ENCODE data around the gene PTPRT. TPM values are rescaled to one million over a fixed set of nuclear protein-coding genes. Genes with fewer than 3 reads are reported as not detected.

Gene PTPRT
- total RNA-seq, 4 donors from 2014 or later: 0.67 to 2.5 (median 1.0) TPM

GRCh38 chr20:42350521-42350920 lies 839.2 kb downstream of the PTPRT start:
- Histone ChIP-seq H3K4me3 (no peak overlapping the region), H3K4me1 (no peaks in the 10 kb centered on the region), H3K27me3 (no peaks in the 10 kb centered on the region), H3K36me3 (no peaks in the 10 kb centered on the region), H3K27ac (no peak overlapping the region), H3K9me3 (no peaks in the 10 kb centered on the region)
- DNase-seq: no peak
- no peak for TF ChIP-seq POLR2A (IDR thresholded peaks at IDR 0.05)
- TF ChIP-seq, protein P1, sequence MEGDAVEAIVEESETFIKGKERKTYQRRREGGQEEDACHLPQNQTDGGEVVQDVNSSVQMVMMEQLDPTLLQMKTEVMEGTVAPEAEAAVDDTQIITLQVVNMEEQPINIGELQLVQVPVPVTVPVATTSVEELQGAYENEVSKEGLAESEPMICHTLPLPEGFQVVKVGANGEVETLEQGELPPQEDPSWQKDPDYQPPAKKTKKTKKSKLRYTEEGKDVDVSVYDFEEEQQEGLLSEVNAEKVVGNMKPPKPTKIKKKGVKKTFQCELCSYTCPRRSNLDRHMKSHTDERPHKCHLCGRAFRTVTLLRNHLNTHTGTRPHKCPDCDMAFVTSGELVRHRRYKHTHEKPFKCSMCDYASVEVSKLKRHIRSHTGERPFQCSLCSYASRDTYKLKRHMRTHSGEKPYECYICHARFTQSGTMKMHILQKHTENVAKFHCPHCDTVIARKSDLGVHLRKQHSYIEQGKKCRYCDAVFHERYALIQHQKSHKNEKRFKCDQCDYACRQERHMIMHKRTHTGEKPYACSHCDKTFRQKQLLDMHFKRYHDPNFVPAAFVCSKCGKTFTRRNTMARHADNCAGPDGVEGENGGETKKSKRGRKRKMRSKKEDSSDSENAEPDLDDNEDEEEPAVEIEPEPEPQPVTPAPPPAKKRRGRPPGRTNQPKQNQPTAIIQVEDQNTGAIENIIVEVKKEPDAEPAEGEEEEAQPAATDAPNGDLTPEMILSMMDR (IDR thresholded peaks at IDR 0.05): no peak

DNA sequence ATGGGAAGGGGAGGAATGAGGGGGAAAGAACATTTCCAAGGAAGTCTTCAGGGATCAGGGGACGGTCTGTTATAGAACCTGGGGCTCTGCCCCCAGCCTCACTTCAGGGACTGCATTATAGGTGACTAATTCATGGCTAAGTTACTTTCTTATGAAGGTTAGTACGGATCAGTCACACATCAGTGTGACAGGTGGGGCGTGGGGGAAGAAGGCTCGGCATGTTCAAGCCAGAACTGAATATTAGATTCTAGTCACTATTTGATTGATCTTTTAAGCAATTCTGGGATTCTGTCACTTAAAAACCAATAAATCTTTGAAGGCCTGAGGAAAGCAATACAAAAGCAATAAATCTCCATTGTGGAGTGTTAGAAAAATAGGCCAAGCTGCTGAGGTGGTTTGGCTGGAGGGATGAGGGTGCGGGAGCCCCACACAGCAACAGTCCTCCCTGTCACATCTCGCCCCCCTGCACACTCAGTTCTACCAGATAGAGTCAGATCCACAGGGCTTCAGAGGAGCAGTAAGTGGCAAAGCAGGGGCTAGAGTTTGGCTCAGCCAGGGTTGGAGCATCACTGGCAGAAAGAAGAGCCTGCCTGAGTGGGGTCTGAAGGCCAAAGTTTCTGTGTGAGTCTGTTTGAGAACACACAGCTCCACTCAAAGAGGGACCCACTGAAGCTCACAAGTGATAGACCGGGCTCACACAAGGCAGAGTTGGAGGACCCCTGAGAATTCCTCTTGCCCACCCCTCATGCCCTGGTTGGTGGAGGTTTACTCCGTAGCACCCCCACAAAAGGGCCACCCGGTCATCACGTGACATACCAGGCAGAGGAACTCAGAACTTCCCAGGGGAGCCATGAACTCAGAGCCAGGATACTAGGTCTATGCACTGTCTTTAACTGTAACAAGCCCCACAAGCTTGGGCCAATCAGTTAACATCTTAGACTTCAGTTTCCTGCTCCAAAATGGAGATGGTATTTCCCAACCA lies 843.2 kb downstream of the PTPRT start:
- H3K4me3 ChIP-seq: no peak overlapping the region
- H3K27ac ChIP-seq: no peak overlapping the region
- no peaks in the 10 kb centered on the region for H3K4me1 ChIP-seq
- no peaks in the 10 kb centered on the region for H3K9me3 ChIP-seq
- DNase-seq: no peak
- no peaks in the 10 kb centered on the region for H3K27me3 ChIP-seq
- no peak for TF ChIP-seq POLR2A (IDR thresholded peaks at IDR 0.05)
- H3K36me3 ChIP-seq: no peaks in the 10 kb centered on the region

DNA sequence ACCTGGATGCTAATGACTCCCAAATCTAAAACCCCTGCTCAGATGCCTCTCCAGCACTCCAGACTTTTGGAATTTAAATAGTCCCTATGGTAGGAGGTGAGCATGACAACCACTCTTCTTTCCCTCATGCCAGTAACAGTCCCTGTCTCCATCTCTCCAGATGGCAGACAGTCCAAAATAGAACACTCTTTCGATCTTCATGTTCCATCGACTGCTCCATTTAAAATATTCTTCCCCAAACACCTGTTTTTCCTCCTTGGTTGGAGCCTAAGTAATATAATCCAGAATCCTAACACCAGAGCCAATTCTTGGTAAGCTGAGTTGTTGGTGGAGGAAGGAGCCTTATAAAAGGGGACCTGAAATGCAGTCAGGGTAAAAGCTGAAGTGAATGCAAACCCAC lies 848.1 kb downstream of the PTPRT start:
- Histone ChIP-seq H3K27me3 (no peaks in the 10 kb centered on the region), H3K4me1 (no peaks in the 10 kb centered on the region), H3K36me3 (no peaks in the 10 kb centered on the region), H3K9me3 (no peaks in the 10 kb centered on the region), H3K4me3 (no peak overlapping the region), H3K27ac (no peak overlapping the region)
- TF ChIP-seq, protein P1 (IDR thresholded peaks at IDR 0.05): no peak
- no peak for TF ChIP-seq POLR2A (IDR thresholded peaks at IDR 0.05)
- no peak for DNase-seq

DNA sequence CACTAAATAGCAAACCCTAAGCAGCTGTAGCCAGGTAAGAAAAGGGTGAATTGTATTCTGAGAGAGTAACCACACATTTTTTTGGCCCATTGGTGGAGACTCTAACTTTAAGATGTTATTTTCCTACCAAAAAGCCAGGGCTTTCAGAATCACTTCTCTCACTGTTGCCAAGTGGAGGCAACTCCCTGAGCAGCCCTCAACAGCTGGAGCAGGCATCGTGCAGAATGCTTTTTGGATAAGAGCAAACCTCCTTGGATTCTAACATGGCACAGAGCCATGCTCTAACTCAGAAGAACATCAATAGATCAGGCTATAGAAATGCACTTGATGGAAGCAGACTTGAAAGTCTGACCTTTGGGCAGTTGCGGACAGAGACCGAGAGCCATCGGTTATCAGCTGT lies 849.3 kb downstream of the PTPRT start:
- no peaks in the 10 kb centered on the region for H3K9me3 ChIP-seq
- no peak for DNase-seq
- H3K27me3 ChIP-seq: no peaks in the 10 kb centered on the region

GRCh38 chr20:42338294-42339201 lies 851.2 kb downstream of the PTPRT start:
- no peaks in the 10 kb centered on the region for H3K36me3 ChIP-seq
- DNase-seq: no peak
- TF ChIP-seq, protein P1 (IDR thresholded peaks at IDR 0.05): no peak
- TF ChIP-seq POLR2A (IDR thresholded peaks at IDR 0.05): no peak
- H3K27me3 ChIP-seq: no peaks in the 10 kb centered on the region
- H3K27ac ChIP-seq: no peak overlapping the region
- no peaks in the 10 kb centered on the region for H3K4me1 ChIP-seq
- H3K9me3 ChIP-seq: no peaks in the 10 kb centered on the region
- H3K4me3 ChIP-seq: no peak overlapping the region

More for the DNA sequence above, 849.3 kb downstream of the PTPRT start:
- H3K27ac ChIP-seq: no peak overlapping the region
- no peak overlapping the region for H3K4me3 ChIP-seq
- H3K4me1 ChIP-seq: no peaks in the 10 kb centered on the region
- TF ChIP-seq, protein P1 (IDR thresholded peaks at IDR 0.05): no peak
- TF ChIP-seq POLR2A (IDR thresholded peaks at IDR 0.05): no peak
- no peaks in the 10 kb centered on the region for H3K36me3 ChIP-seq

All from Peyer's patch (tissue), 4 donors.